Measurements from ENCODE around the gene ACSM5. TPM values are rescaled to one million over a fixed set of nuclear protein-coding genes. Genes with fewer than 3 reads are reported as not detected.

Gene ACSM5
- polyA plus RNA-seq, 1 experiment: not detected

GRCh38 chr16:20391045-20391444 lies 18.3 kb upstream of the ACSM5 start:
- ChIA-PET POLR2A (no interaction called here), CTCF (no interaction called here)
- Histone ChIP-seq H3K9me3 (ENCODE audit: control insufficient read depth, insufficient read depth, low read length) (no peaks in the 10 kb centered on the region; the same call in 1 of the 2 replicates), H3K27me3 (ENCODE audit: control insufficient read depth, insufficient read depth, low read length) (no peaks in the 10 kb centered on the region), H3K27ac (ENCODE audit: low read depth, low read length) (no peak overlapping the region), H3K4me3 (ENCODE audit: low read depth, low read length) (no peak overlapping the region)
- TF ChIP-seq CTCF (IDR thresholded peaks at IDR 0.05; ENCODE audit: low read depth, low read length): no peak
- no peak for DNase-seq (ENCODE audit: low read depth, low spot score)

GRCh38 chr16:20393801-20394577 lies 15.3 kb upstream of the ACSM5 start:
- TF ChIP-seq CTCF (IDR thresholded peaks at IDR 0.05; ENCODE audit: low read depth, low read length): no peak

GRCh38 chr16:20395946-20396345 lies 13.4 kb upstream of the ACSM5 start:
- H3K9me3 ChIP-seq (ENCODE audit: control insufficient read depth, insufficient read depth, low read length): peaks cover 4% of the 10 kb centered on the region
- H3K27ac ChIP-seq (ENCODE audit: low read depth, low read length): no peak overlapping the region
- H3K4me3 ChIP-seq (ENCODE audit: low read depth, low read length): no peak overlapping the region
- no peak for TF ChIP-seq CTCF (IDR thresholded peaks at IDR 0.05; ENCODE audit: low read depth, low read length)
- ChIA-PET POLR2A (no interaction called here), CTCF (interaction anchor here (2.8 kb wide), 1 partner anchor 11 kb away, joined by 13 read pairs; no protein-coding TSS in a partner anchor)
- no peaks in the 10 kb centered on the region for H3K27me3 ChIP-seq (ENCODE audit: control insufficient read depth, insufficient read depth, low read length)
- no peak for DNase-seq (ENCODE audit: low read depth, low spot score)

More at GRCh38 chr16:20393801-20394577, 15.3 kb upstream of the ACSM5 start:
- ChIA-PET CTCF (interaction anchor here (1.5 to 2.8 kb wide), 3 partner anchors 9 to 487 kb away, joined by 5 to 13 read pairs (median 5); no protein-coding TSS in a partner anchor), POLR2A (no interaction called here)
- DNase-seq (ENCODE audit: low read depth, low spot score): no peak
- Histone ChIP-seq H3K9me3 (ENCODE audit: control insufficient read depth, insufficient read depth, low read length) (peaks cover 4% of the 10 kb centered on the region), H3K4me3 (ENCODE audit: low read depth, low read length) (no peak overlapping the region), H3K27me3 (ENCODE audit: control insufficient read depth, insufficient read depth, low read length) (no peaks in the 10 kb centered on the region), H3K27ac (ENCODE audit: low read depth, low read length) (no peak overlapping the region)

GRCh38 chr16:20396846-20397467 lies 12.4 kb upstream of the ACSM5 start:
- H3K27ac ChIP-seq (ENCODE audit: low read depth, low read length): no peak overlapping the region
- no peak overlapping the region for H3K4me3 ChIP-seq (ENCODE audit: low read depth, low read length)
- ChIA-PET POLR2A (no interaction called here), CTCF (interaction anchor here (1.1 kb wide), 1 partner anchor 11 kb away, joined by 9 read pairs; no protein-coding TSS in a partner anchor)
- peaks cover 9% of the 10 kb centered on the region for H3K9me3 ChIP-seq (ENCODE audit: control insufficient read depth, insufficient read depth, low read length)
- no peaks in the 10 kb centered on the region for H3K27me3 ChIP-seq (ENCODE audit: control insufficient read depth, insufficient read depth, low read length)
- DNase-seq (ENCODE audit: low read depth, low spot score): no peak
- TF ChIP-seq CTCF (IDR thresholded peaks at IDR 0.05; ENCODE audit: low read depth, low read length): no peak
